Mammary epithelial cell (primary cell): ENCODE measurements around the gene DMBX1.

ENCODE experiments used
- CTCF ChIP-seq, 2 donors: IDR thresholded peaks in 1 of 2; conservative IDR thresholded peaks in 1 of 2; 2 replicates each; pipeline ENCODE4 v1.5.1; 2011 to 2012; ENCODE audit warnings: inconsistent platforms in 2 of 2, low read length in 2 of 2, mild to moderate bottlenecking in 2 of 2, control low read depth in 1 of 2, low read depth in 1 of 2; ENCODE audit not compliant: insufficient read depth in 1 of 2; ENCODE audit errors: extremely low read depth in 1 of 2
- EZH2 ChIP-seq: IDR thresholded peaks from 2 replicates; pipeline ENCODE4 v1.6.1; 2012; ENCODE audit warnings: low read length, inconsistent platforms, borderline replicate concordance

- TF ChIP-seq EZH2 (no peak), CTCF (conservative IDR thresholded peaks at IDR 0.05 in 1 of 2, IDR thresholded peaks at IDR 0.05 in 1 of 2; ENCODE audit: extremely low read depth in 1 of 2, insufficient read depth in 1 of 2, low read depth in 1 of 2, low read length in 2 of 2) (no peak)
Observed at GRCh38 chr1:46471848-46472492, 17.7 kb upstream of the DMBX1 start.
